ENCODE results near the gene MIS12. TPM values are rescaled to one million over a fixed set of nuclear protein-coding genes. Genes with fewer than 3 reads are reported as not detected.

The MIS12 gene
- total and polyA plus RNA-seq, 2 of the 4 experiments (the other 2 are of a cell fraction) = 7.5 to 11.7 TPM

GRCh38 chr17:5464717-5465507, 21.5 kb upstream of the MIS12 start:
- H2AK9ac ChIP-seq (replicated peaks; ENCODE audit: low read depth, low read length, poor library complexity) = no peak overlapping the region
- H3K27me3 ChIP-seq (ENCODE audit: control insufficient read depth, insufficient read depth, low read length) = no peaks in the 10 kb centered on the region
- ATAC-seq (ENCODE audit: low read depth) (no peak), DNase-seq (no peak)
- peaks cover 21% of the 10 kb centered on the region for H4K20me1 ChIP-seq (ENCODE audit: insufficient read depth, low read length)
- H3K27ac ChIP-seq (ENCODE audit: insufficient read depth, low read length) = no peak overlapping the region
- H3K4me3 ChIP-seq (ENCODE audit: insufficient read depth, low read depth, low read length) = no peak overlapping the region
- WGBS, 2 experiments (ENCODE audit: extremely low coverage in 2 of 2, insufficient read length in 1 of 2) = 96% methylated on average over 4 of the region's 10 CpGs; no CpG with 5 or more reads in 1 of the 2 experiments
- dilution Hi-C loops (cut with HindIII; ENCODE audit: low sequenced_read_pairs, unreplicated experiment) = no loop called here
- H2BK20ac ChIP-seq (ENCODE audit: low read depth, low read length) = no peak overlapping the region
- H2BK120ac ChIP-seq (ENCODE audit: low read depth, low read length) = no peak overlapping the region
- in situ Hi-C loops (cut with MboI; ENCODE audit: low sequenced_read_pairs) = no loop called here
- H3K4ac ChIP-seq (ENCODE audit: low read depth, low read length) = no peak overlapping the region
- no peak overlapping the region for H2AFZ ChIP-seq (replicated peaks; ENCODE audit: low read length, poor library complexity)
- peaks cover 13 to 61% of the 10 kb centered on the region in 2 experiments; a peak in 3 of 4 replicates for H3K79me1 ChIP-seq (ENCODE audit: low read depth in 1 of 2, low read length in 2 of 2)
- H4K5ac ChIP-seq (ENCODE audit: low read depth, low read length) = no peak overlapping the region
- TF ChIP-seq USF2 (IDR thresholded peaks at IDR 0.05; ENCODE audit: low read depth, low read length) (no peak), FOS (IDR thresholded peaks at IDR 0.05; ENCODE audit: low read depth, low read length) (no peak), RAD21 (IDR thresholded peaks at IDR 0.05; ENCODE audit: low read length) (no peak), MAFK (IDR thresholded peaks at IDR 0.05; ENCODE audit: low read depth, low read length) (no peak), CTCF (conservative IDR thresholded peaks at IDR 0.05; ENCODE audit: low read depth, low read length) (no peak), ELK1 (IDR thresholded peaks at IDR 0.05; ENCODE audit: borderline replicate concordance, low read depth, low read length) (no peak), MXI1 (IDR thresholded peaks at IDR 0.05; ENCODE audit: borderline replicate concordance, low read depth, low read length) (no peak), BHLHE40 (IDR thresholded peaks at IDR 0.05; ENCODE audit: low read depth, low read length) (no peak)
- H3K14ac ChIP-seq (replicated peaks; ENCODE audit: low read depth, low read length) = no peak overlapping the region
- H3K4me2 ChIP-seq (ENCODE audit: low read depth, low read length) = no peak overlapping the region
- no peak overlapping the region for H2BK15ac ChIP-seq (ENCODE audit: low read depth, low read length)
- ChIA-PET POLR2A (ENCODE audit: unreplicated experiment) (no interaction called here), CTCF (no interaction called here)
- H3K9me3 ChIP-seq (ENCODE audit: control insufficient read depth, insufficient read depth, low read length) = no peaks in the 10 kb centered on the region
- no peak overlapping the region for H3K18ac ChIP-seq (ENCODE audit: low read depth, low read length)
- no peak overlapping the region for H2AK5ac ChIP-seq (ENCODE audit: low read depth, low read length)
- no peak overlapping the region for H2BK5ac ChIP-seq (ENCODE audit: low read depth, low read length, poor library complexity, severe bottlenecking)
- H3K4me1 ChIP-seq (ENCODE audit: control insufficient read depth, insufficient read depth, low read length) = no peaks in the 10 kb centered on the region
- intact Hi-C loops (cut with micrococcal nuclease) = no loop called here
- H3K56ac ChIP-seq (ENCODE audit: extremely low read depth, insufficient read depth, low read length) = no peak overlapping the region
- peaks cover 5% of the 10 kb centered on the region; the same call in 1 of the 2 replicates for H3K9me1 ChIP-seq (ENCODE audit: insufficient read depth, low read length)
- H4K91ac ChIP-seq (ENCODE audit: insufficient read depth, low read depth, low read length) = no peak overlapping the region
- H4K8ac ChIP-seq (ENCODE audit: low read depth in 2 of 2, low read length in 2 of 2) = no peak overlapping the region
- H3K9ac ChIP-seq (ENCODE audit: low read depth, low read length) = no peak overlapping the region
- peaks cover 13% of the 10 kb centered on the region for H3K36me3 ChIP-seq (ENCODE audit: control insufficient read depth, insufficient read depth, low read length)
- H3K23ac ChIP-seq (ENCODE audit: low read depth, low read length) = peak overlapping the region; percentile 16; the same call in 1 of the 2 replicates
- BruUV-seq (replicated peaks) = no TSS peak

Data from IMR-90 (cell line).